HepG2 (cell line): ENCODE data around the gene LOXL3. TPM values are rescaled to one million over a fixed set of nuclear protein-coding genes. Genes with fewer than 3 reads are reported as not detected.

Experiments used
- CENPT ChIP-seq: sonication (generic); formaldehyde crosslinking; IDR thresholded peaks from 2 replicates; pipeline ENCODE4 v1.8.0; 2022; ENCODE audit warnings: low read depth, mild to moderate bottlenecking, moderate library complexity, missing genetic modification reagents
- FOSL2 ChIP-seq: sonication (generic); formaldehyde crosslinking; IDR thresholded peaks from 2 replicates; pipeline ENCODE4 v1.4.0; 2020; ENCODE audit warnings: missing genetic modification reagents
- HDAC2 ChIP-seq: sonication (generic); formaldehyde crosslinking; IDR thresholded peaks from 2 replicates; pipeline ENCODE4 v1.4.0; 2020; ENCODE audit warnings: missing genetic modification reagents
- HNRNPL ChIP-seq: fragments of 200-400 bp; formaldehyde crosslinking; IDR thresholded peaks from 2 replicates; pipeline ENCODE4 v1.6.1; 2017; ENCODE audit warnings: mild to moderate bottlenecking, low read depth, low read length
- NAIF1 ChIP-seq: sonication (generic); formaldehyde crosslinking; IDR thresholded peaks from 2 replicates; pipeline ENCODE4 v1.5.0; 2020; ENCODE audit warnings: mild to moderate bottlenecking, missing genetic modification reagents, borderline replicate concordance
- PAF1 ChIP-seq: IDR thresholded peaks from 2 replicates; pipeline ENCODE4 v1.6.1; 2016; ENCODE audit warnings: missing genetic modification reagents, missing compliant biosample characterization
- SMAD9 ChIP-seq: sonication (generic); formaldehyde crosslinking; IDR thresholded peaks from 2 replicates; pipeline ENCODE4 v1.5.1; 2020; ENCODE audit warnings: mild to moderate bottlenecking, missing genetic modification reagents
- SOX13 ChIP-seq, 3 experiments: fragments of 450-650 bp in 1 of 3; sonication (generic) in 1 of 3; formaldehyde crosslinking in 1 of 3; IDR thresholded peaks in 2 of 3; conservative IDR thresholded peaks in 1 of 3; 2 replicates each; pipeline versions ENCODE4 v1.5.0 to v1.6.1; 2016 to 2020; ENCODE audit warnings: antibody characterized with exemption in 1 of 3, mild to moderate bottlenecking in 1 of 3, missing compliant biosample characterization in 1 of 3, missing genetic modification reagents in 1 of 3, moderate library complexity in 1 of 3
- SRY ChIP-seq: sonication (generic); formaldehyde crosslinking; IDR thresholded peaks from 2 replicates; pipeline ENCODE4 v1.8.0; 2022; ENCODE audit warnings: mild to moderate bottlenecking, missing genetic modification reagents
- ZNF781 ChIP-seq: sonication (generic); formaldehyde crosslinking; IDR thresholded peaks from 2 replicates; pipeline ENCODE4 v1.5.1; 2020; ENCODE audit warnings: borderline replicate concordance, mild to moderate bottlenecking, missing genetic modification reagents; ENCODE audit errors: not compliant biosample characterization
- polyA plus RNA-seq, 8 experiments: library from polyadenylated mRNA; depleted of rRNA in 3 of 8; stranded (reverse) in 7 of 8; unstranded in 1 of 8; fragments of >200 nt; fragmentation: Illumina TruSeq in 4 of 8; extraction: Trizol in 4 of 8; gene quantifications; 2 replicates each; pipeline versions ENCODE4 v1.2.1 to v1.2.3, GENCODE V29; 2011 to 2016; ENCODE audit warnings: low read depth in 4 of 8, missing spikeins in 1 of 8, mixed read lengths in 1 of 8; ENCODE audit not compliant: insufficient read depth in 1 of 8
- total RNA-seq, 5 experiments: library from RNA; depleted of rRNA; stranded (reverse); fragments of >200 nt; fragmentation: Illumina TruSeq; extraction: Trizol; gene quantifications; 2 replicates each; pipeline ENCODE4 v1.2.3, GENCODE V29; 2016; ENCODE audit warnings: low read depth in 1 of 5
- TF ChIP-seq, protein P1 (sequence below): sonication (generic); formaldehyde crosslinking; IDR thresholded peaks from one replicate; pipeline ENCODE4 v1.5.1; 2020; ENCODE audit warnings: mild to moderate bottlenecking, missing genetic modification reagents; ENCODE audit errors: not compliant biosample characterization
- TF ChIP-seq, protein P2 (sequence below): IDR thresholded peaks from 2 replicates; pipeline ENCODE4 v1.4.0; 2020; ENCODE audit warnings: mild to moderate bottlenecking, missing genetic modification reagents
- TF ChIP-seq, protein P3 (sequence below): sonication (generic); formaldehyde crosslinking; conservative IDR thresholded peaks from 2 replicates; pipeline ENCODE4 v1.4.0; 2020; ENCODE audit warnings: missing genetic modification reagents

LOXL3 gene
- total and polyA plus RNA-seq, 2 of the 13 experiments (the other 11 are each of a cell fraction or from before 2014, with no cell fraction given): 0.55 to 6.5 TPM

DNA sequence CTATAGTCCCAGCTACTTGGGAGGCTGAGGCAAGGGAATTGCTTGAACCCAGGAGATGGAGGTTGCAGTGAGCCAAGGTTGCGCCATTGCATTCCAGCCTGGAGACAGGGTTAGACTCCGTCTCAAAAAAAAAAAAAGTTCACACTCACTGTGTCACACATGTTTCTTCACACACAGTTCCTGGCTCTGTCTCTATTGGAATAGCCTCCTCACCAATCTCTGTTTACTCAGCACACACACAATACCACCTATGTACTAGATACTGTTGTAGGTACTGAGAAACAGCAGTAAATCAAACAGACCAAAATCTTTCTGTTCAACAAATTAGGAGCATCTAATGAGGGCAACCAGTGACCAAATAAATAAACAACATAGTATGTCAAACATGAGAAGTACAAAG, 67.6 kb downstream of the LOXL3 start (continued):
- TF ChIP-seq PAF1 (CRISPR knock-in tag) (no peak), ZNF781 (no peak), SOX13 (IDR thresholded peaks at IDR 0.05) (no peak), SOX13 (CRISPR knock-in tag; conservative IDR thresholded peaks at IDR 0.05 in 1 of 2, IDR thresholded peaks at IDR 0.05 in 1 of 2) (peak in 1 of 2 experiments; percentile 71; a peak in 2 of 4 replicates), HDAC2 (CRISPR knock-in tag) (no peak), SMAD9 (CRISPR knock-in tag) (no peak), FOSL2 (CRISPR knock-in tag) (peak; percentile 40), NAIF1 (CRISPR knock-in tag) (no peak), HNRNPL (no peak), SRY (CRISPR knock-in tag) (no peak), CENPT (no peak)
- TF ChIP-seq, protein P1, sequence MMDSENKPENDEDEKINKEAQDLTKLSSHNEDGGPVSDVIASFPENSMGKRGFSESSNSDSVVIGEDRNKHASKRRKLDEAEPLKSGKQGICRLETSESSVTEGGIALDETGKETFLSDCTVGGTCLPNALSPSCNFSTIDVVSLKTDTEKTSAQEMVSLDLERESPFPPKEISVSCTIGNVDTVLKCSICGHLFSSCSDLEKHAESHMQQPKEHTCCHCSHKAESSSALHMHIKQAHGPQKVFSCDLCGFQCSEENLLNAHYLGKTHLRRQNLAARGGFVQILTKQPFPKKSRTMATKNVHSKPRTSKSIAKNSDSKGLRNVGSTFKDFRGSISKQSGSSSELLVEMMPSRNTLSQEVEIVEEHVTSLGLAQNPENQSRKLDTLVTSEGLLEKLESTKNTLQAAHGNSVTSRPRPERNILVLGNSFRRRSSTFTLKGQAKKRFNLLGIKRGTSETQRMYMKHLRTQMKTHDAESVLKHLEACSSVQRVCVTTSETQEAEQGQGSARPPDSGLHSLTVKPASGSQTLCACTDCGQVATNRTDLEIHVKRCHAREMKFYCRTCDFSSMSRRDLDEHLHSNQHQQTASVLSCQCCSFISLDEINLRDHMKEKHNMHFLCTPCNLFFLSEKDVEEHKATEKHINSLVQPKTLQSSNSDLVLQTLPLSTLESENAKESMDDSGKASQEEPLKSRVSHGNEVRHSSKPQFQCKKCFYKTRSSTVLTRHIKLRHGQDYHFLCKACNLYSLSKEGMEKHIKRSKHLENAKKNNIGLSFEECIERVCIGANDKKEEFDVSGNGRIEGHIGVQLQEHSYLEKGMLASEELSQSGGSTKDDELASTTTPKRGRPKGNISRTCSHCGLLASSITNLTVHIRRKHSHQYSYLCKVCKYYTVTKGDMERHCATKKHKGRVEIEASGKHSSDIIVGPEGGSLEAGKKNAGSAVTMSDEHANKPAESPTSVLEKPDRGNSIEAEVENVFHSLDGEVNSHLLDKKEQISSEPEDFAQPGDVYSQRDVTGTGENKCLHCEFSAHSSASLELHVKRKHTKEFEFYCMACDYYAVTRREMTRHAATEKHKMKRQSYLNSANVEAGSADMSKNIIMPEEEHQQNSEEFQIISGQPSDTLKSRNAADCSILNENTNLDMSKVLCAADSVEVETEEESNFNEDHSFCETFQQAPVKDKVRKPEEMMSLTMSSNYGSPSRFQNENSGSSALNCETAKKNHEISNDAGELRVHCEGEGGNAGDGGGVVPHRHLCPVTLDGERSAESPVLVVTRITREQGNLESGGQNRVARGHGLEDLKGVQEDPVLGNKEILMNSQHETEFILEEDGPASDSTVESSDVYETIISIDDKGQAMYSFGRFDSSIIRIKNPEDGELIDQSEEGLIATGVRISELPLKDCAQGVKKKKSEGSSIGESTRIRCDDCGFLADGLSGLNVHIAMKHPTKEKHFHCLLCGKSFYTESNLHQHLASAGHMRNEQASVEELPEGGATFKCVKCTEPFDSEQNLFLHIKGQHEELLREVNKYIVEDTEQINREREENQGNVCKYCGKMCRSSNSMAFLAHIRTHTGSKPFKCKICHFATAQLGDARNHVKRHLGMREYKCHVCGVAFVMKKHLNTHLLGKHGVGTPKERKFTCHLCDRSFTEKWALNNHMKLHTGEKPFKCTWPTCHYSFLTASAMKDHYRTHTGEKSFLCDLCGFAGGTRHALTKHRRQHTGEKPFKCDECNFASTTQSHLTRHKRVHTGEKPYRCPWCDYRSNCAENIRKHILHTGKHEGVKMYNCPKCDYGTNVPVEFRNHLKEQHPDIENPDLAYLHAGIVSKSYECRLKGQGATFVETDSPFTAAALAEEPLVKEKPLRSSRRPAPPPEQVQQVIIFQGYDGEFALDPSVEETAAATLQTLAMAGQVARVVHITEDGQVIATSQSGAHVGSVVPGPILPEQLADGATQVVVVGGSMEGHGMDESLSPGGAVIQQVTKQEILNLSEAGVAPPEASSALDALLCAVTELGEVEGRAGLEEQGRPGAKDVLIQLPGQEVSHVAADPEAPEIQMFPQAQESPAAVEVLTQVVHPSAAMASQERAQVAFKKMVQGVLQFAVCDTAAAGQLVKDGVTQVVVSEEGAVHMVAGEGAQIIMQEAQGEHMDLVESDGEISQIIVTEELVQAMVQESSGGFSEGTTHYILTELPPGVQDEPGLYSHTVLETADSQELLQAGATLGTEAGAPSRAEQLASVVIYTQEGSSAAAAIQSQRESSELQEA (CRISPR knock-in tag): no peak
- TF ChIP-seq, protein P2, sequence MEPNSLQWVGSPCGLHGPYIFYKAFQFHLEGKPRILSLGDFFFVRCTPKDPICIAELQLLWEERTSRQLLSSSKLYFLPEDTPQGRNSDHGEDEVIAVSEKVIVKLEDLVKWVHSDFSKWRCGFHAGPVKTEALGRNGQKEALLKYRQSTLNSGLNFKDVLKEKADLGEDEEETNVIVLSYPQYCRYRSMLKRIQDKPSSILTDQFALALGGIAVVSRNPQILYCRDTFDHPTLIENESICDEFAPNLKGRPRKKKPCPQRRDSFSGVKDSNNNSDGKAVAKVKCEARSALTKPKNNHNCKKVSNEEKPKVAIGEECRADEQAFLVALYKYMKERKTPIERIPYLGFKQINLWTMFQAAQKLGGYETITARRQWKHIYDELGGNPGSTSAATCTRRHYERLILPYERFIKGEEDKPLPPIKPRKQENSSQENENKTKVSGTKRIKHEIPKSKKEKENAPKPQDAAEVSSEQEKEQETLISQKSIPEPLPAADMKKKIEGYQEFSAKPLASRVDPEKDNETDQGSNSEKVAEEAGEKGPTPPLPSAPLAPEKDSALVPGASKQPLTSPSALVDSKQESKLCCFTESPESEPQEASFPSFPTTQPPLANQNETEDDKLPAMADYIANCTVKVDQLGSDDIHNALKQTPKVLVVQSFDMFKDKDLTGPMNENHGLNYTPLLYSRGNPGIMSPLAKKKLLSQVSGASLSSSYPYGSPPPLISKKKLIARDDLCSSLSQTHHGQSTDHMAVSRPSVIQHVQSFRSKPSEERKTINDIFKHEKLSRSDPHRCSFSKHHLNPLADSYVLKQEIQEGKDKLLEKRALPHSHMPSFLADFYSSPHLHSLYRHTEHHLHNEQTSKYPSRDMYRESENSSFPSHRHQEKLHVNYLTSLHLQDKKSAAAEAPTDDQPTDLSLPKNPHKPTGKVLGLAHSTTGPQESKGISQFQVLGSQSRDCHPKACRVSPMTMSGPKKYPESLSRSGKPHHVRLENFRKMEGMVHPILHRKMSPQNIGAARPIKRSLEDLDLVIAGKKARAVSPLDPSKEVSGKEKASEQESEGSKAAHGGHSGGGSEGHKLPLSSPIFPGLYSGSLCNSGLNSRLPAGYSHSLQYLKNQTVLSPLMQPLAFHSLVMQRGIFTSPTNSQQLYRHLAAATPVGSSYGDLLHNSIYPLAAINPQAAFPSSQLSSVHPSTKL (CRISPR knock-in tag): 0 out of 2 replicates have a peak, but pooled peaks have one; percentile 12
- TF ChIP-seq, protein P3, sequence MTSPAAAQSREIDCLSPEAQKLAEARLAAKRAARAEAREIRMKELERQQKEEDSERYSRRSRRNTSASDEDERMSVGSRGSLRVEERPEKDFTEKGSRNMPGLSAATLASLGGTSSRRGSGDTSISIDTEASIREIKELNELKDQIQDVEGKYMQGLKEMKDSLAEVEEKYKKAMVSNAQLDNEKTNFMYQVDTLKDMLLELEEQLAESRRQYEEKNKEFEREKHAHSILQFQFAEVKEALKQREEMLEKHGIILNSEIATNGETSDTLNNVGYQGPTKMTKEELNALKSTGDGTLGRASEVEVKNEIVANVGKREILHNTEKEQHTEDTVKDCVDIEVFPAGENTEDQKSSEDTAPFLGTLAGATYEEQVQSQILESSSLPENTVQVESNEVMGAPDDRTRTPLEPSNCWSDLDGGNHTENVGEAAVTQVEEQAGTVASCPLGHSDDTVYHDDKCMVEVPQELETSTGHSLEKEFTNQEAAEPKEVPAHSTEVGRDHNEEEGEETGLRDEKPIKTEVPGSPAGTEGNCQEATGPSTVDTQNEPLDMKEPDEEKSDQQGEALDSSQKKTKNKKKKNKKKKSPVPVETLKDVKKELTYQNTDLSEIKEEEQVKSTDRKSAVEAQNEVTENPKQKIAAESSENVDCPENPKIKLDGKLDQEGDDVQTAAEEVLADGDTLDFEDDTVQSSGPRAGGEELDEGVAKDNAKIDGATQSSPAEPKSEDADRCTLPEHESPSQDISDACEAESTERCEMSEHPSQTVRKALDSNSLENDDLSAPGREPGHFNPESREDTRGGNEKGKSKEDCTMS (CRISPR knock-in tag): no peak
